Smooth muscle cell of the pulmonary artery (primary cell): ENCODE data around the gene ZNF865. TPM values are rescaled to one million over a fixed set of nuclear protein-coding genes. Genes with fewer than 3 reads are reported as not detected.

Source experiments
- total RNA-seq: library from RNA; depleted of rRNA; stranded (reverse); fragments of >200 nt; gene quantifications from 2 replicates; pipeline ENCODE4 v1.2.3, GENCODE V29; 2014

Gene ZNF865
- 2.5 and 5.1 TPM in 2 replicates for total RNA-seq

GRCh38 chr19:55605637-55606470, at the start of gene ZNF865:
TSS of gene ZNF865 (plus strand) at chr19:55605647. CDS start at chr19:55613619, 7,972 bp downstream.

GRCh38 chr19:55580628-55581144, 24.8 kb upstream of the ZNF865 start, which contains the start of gene ZNF579:
TSS of gene ZNF579 (minus strand) at chr19:55580848. CDS start at chr19:55579639, 1,209 bp downstream.

GRCh38 chr19:55599468-55599841, 6.0 kb upstream of the ZNF865 start, which contains the start of gene FIZ1:
TSS of gene FIZ1 (minus strand) at chr19:55599517. CDS start at chr19:55597865, 1,652 bp downstream.

GRCh38 chr19:55599842-55600661, 5.4 kb upstream of the ZNF865 start, which contains the start of gene ZNF524:
TSS of gene ZNF524 (plus strand) at chr19:55600288. CDS start at chr19:55602113, 1,825 bp downstream.

GRCh38 chr19:55624109-55625003, 18.9 kb downstream of the ZNF865 start, which contains the start of gene ZNF784:
TSS of gene ZNF784 (minus strand) at chr19:55624566. CDS start at chr19:55624561, 5 bp downstream.

GRCh38 chr19:55640577-55641425, 35.4 kb downstream of the ZNF865 start, which contains the start of gene ZNF580:
TSS of gene ZNF580 (plus strand) at chr19:55641002. CDS start at chr19:55642509, 1,507 bp downstream.

GRCh38 chr19:55643003-55643886, 37.8 kb downstream of the ZNF865 start, which contains the start of gene ZNF581:
TSS of gene ZNF581 (plus strand) at chr19:55643649. CDS start at chr19:55644572, 923 bp downstream.

GRCh38 chr19:55647732-55648584, 42.5 kb downstream of the ZNF865 start, which contains the start of gene CCDC106:
TSS of gene CCDC106 (plus strand) at chr19:55648212. CDS start at chr19:55649047, 835 bp downstream.

GRCh38 chr19:55654868-55655647, 49.6 kb downstream of the ZNF865 start, which contains the start of gene U2AF2:
TSS of gene U2AF2 (plus strand) at chr19:55655035. CDS start at chr19:55655105, 70 bp downstream.

Other genes with a start within 250 kb of the ZNF865 start
- gene GARIN5B, start 242.4 kb upstream of the ZNF865 start, total RNA-seq, result 0.10 TPM in 1 of 2 replicates, not detected in the other
- 4.1 and 13.9 TPM in 2 replicates for gene IL11, start 235.2 kb upstream of the ZNF865 start, total RNA-seq
- not detected in 2 replicates for gene TMEM190, start 228.8 kb upstream of the ZNF865 start, total RNA-seq
- 0.23 and 0.39 TPM in 2 replicates for gene TMEM238, start 221.4 kb upstream of the ZNF865 start, total RNA-seq
- 184 and 218 TPM in 2 replicates for gene RPL28, start 219.7 kb upstream of the ZNF865 start, total RNA-seq
- gene UBE2S, start 197.9 kb upstream of the ZNF865 start, total RNA-seq, result 66.7 and 71.0 TPM in 2 replicates
- not detected in 2 replicates for gene SHISA7, start 162.3 kb upstream of the ZNF865 start, total RNA-seq
- 36.7 and 40.1 TPM in 2 replicates for gene ISOC2, start 144.0 kb upstream of the ZNF865 start, total RNA-seq
- not detected in 2 replicates for gene C19orf85, start 140.9 kb upstream of the ZNF865 start, total RNA-seq
- 1.2 and 2.7 TPM in 2 replicates for gene ZNF628, start 129.0 kb upstream of the ZNF865 start, total RNA-seq
- gene NAT14, start 120.5 kb upstream of the ZNF865 start, total RNA-seq, result 13.7 and 20.4 TPM in 2 replicates
- gene SSC5D, start 117.2 kb upstream of the ZNF865 start, total RNA-seq, result 39.3 and 40.5 TPM in 2 replicates
- 0.13 TPM in 1 of 2 replicates, not detected in the other for gene SBK2, start 68.5 kb upstream of the ZNF865 start, total RNA-seq
- 0.07 TPM in 2 replicates for gene SBK3, start 60.1 kb upstream of the ZNF865 start, total RNA-seq
- gene ZNF579, start 24.8 kb upstream of the ZNF865 start, total RNA-seq, result 4.1 and 9.1 TPM in 2 replicates
- 3.8 and 5.0 TPM in 2 replicates for gene FIZ1, start 6.1 kb upstream of the ZNF865 start, total RNA-seq
- 9.5 and 13.1 TPM in 2 replicates for gene ZNF524, start 5.4 kb upstream of the ZNF865 start, total RNA-seq
- gene ZNF784, start 18.9 kb downstream of the ZNF865 start, total RNA-seq, result 3.9 and 5.1 TPM in 2 replicates
- 7.1 and 8.8 TPM in 2 replicates for gene ZNF580, start 35.4 kb downstream of the ZNF865 start, total RNA-seq
- gene ZNF581, start 38.0 kb downstream of the ZNF865 start, total RNA-seq, result 16.6 and 24.6 TPM in 2 replicates
- 10.7 and 13.3 TPM in 2 replicates for gene CCDC106, start 42.6 kb downstream of the ZNF865 start, total RNA-seq
- 103 and 111 TPM in 2 replicates for gene U2AF2, start 49.4 kb downstream of the ZNF865 start, total RNA-seq
- 130 and 144 TPM in 2 replicates for gene EPN1, start 69.6 kb downstream of the ZNF865 start, total RNA-seq
- gene NLRP9, start 132.8 kb downstream of the ZNF865 start, total RNA-seq, result not detected in 2 replicates
- not detected in 2 replicates for gene RFPL4A, start 153.4 kb downstream of the ZNF865 start, total RNA-seq
- gene RFPL4AL1, start 163.5 kb downstream of the ZNF865 start, total RNA-seq, result not detected in 2 replicates
- gene NLRP11, start 226.4 kb downstream of the ZNF865 start, total RNA-seq, result not detected in 2 replicates
- gene NLRP4, start 230.9 kb downstream of the ZNF865 start, total RNA-seq, result not detected in 2 replicates